H9 (cell line): ENCODE measurements around the gene OR13J1. TPM values are rescaled to one million over a fixed set of nuclear protein-coding genes. Genes with fewer than 3 reads are reported as not detected.

Source experiments
- DNase-seq: peaks from one replicate; pipeline ENCODE4 v3.0.0-alpha.2; 2017
- H2AFZ ChIP-seq: one replicate; pipeline ENCODE4 v1.6.1; 2013; ENCODE audit warnings: mild to moderate bottlenecking, low read length, control low read depth, moderate library complexity
- H2AK5ac ChIP-seq: 2 replicates; pipeline ENCODE4 v1.6.1; 2013; ENCODE audit warnings: low read length, control low read depth, mixed read lengths; ENCODE audit not compliant: insufficient read length
- H2BK120ac ChIP-seq: one replicate; pipeline ENCODE4 v1.6.1; 2013; ENCODE audit warnings: low read depth, mild to moderate bottlenecking, low read length, control low read depth, inconsistent platforms; ENCODE audit not compliant: poor library complexity, severe bottlenecking
- H2BK12ac ChIP-seq: 2 replicates; pipeline ENCODE4 v1.6.1; 2013; ENCODE audit warnings: low read length, control low read depth, mixed read lengths, low read depth; ENCODE audit not compliant: insufficient read length
- H2BK15ac ChIP-seq: 2 replicates; pipeline ENCODE4 v1.6.1; 2013; ENCODE audit warnings: low read depth, low read length, control low read depth
- H2BK20ac ChIP-seq: one replicate; pipeline ENCODE4 v1.6.1; 2013; ENCODE audit warnings: low read depth, mild to moderate bottlenecking, low read length, control low read depth, inconsistent platforms; ENCODE audit not compliant: poor library complexity, severe bottlenecking
- H2BK5ac ChIP-seq: 2 replicates; pipeline ENCODE4 v1.6.1; 2013; ENCODE audit warnings: low read length, control low read depth, mixed read lengths; ENCODE audit not compliant: insufficient read length
- H3K14ac ChIP-seq: 2 replicates; pipeline ENCODE4 v1.6.1; 2013; ENCODE audit warnings: low read length, control low read depth; ENCODE audit not compliant: insufficient read depth
- H3K18ac ChIP-seq: 2 replicates; pipeline ENCODE4 v1.6.1; 2013; ENCODE audit warnings: low read depth, mild to moderate bottlenecking, mixed read lengths, low read length, control low read depth; ENCODE audit not compliant: insufficient read length
- H3K23ac ChIP-seq: 2 replicates; pipeline ENCODE4 v1.6.1; 2013; ENCODE audit warnings: low read length, control low read depth, mixed read lengths, low read depth; ENCODE audit not compliant: insufficient read length
- H3K23me2 ChIP-seq: 2 replicates; pipeline ENCODE4 v1.6.1; 2013; ENCODE audit warnings: low read depth, mild to moderate bottlenecking, mixed read lengths, low read length, control low read depth; ENCODE audit not compliant: insufficient read length, poor library complexity, severe bottlenecking
- H3K27ac ChIP-seq: 2 replicates; pipeline ENCODE4 v1.5.1; 2013; ENCODE audit warnings: low read length, control low read depth, mixed read lengths, low read depth; ENCODE audit not compliant: insufficient read length
- H3K27me3 ChIP-seq: 2 replicates; pipeline ENCODE4 v1.6.1; 2013; ENCODE audit warnings: low read length, control low read depth, inconsistent platforms; ENCODE audit not compliant: insufficient read depth
- H3K4ac ChIP-seq: 2 replicates; pipeline ENCODE4 v1.6.1; 2013; ENCODE audit warnings: low read depth, mild to moderate bottlenecking, control low read depth, inconsistent platforms, low read length, moderate library complexity
- H3K4me1 ChIP-seq: 2 replicates; pipeline ENCODE4 v1.6.1; 2013; ENCODE audit warnings: low read length, control low read depth, inconsistent platforms; ENCODE audit not compliant: insufficient read depth
- H3K4me2 ChIP-seq: 2 replicates; pipeline ENCODE4 v1.6.1; 2013; ENCODE audit warnings: low read length, control low read depth, mixed read lengths; ENCODE audit not compliant: insufficient read length, insufficient read depth
- H3K56ac ChIP-seq: 2 replicates; pipeline ENCODE4 v1.6.1; 2013; ENCODE audit warnings: low read depth, mild to moderate bottlenecking, mixed read lengths, low read length, control low read depth; ENCODE audit not compliant: insufficient read length
- H3K79me1 ChIP-seq: 2 replicates; pipeline ENCODE4 v1.6.1; 2013; ENCODE audit warnings: low read depth, mild to moderate bottlenecking, moderate library complexity, low read length, control low read depth, inconsistent platforms; ENCODE audit not compliant: insufficient read depth, poor library complexity, severe bottlenecking
- H3K79me2 ChIP-seq: 2 replicates; pipeline ENCODE4 v1.6.1; 2013; ENCODE audit warnings: low read length, control low read depth, inconsistent platforms; ENCODE audit not compliant: insufficient read depth
- H3K9ac ChIP-seq: 2 replicates; pipeline ENCODE4 v1.6.1; 2013; ENCODE audit warnings: low read length, control low read depth, mixed read lengths; ENCODE audit not compliant: insufficient read length; ENCODE audit errors: extremely low read depth
- H3K9me3 ChIP-seq: one replicate; pipeline ENCODE4 v1.6.1; 2013; ENCODE audit warnings: low read depth, low read length, inconsistent platforms; ENCODE audit not compliant: control insufficient read depth
- H3T11ph ChIP-seq: one replicate; pipeline ENCODE4 v1.6.1; 2013; ENCODE audit warnings: mild to moderate bottlenecking, low read length, control low read depth, inconsistent platforms
- H4K20me1 ChIP-seq: one replicate; pipeline ENCODE4 v1.6.1; 2013; ENCODE audit not compliant: control insufficient read depth, insufficient read length, insufficient read depth
- H4K5ac ChIP-seq: 2 replicates; pipeline ENCODE4 v1.6.1; 2013; ENCODE audit warnings: low read depth, mild to moderate bottlenecking, mixed read lengths, low read length, control low read depth; ENCODE audit not compliant: insufficient read length
- H4K8ac ChIP-seq: replicated peaks from 2 replicates; pipeline ENCODE4 v1.6.1; 2013; ENCODE audit warnings: low read length, control low read depth, mixed read lengths, low read depth; ENCODE audit not compliant: insufficient read length
- H4K91ac ChIP-seq: 2 replicates; pipeline ENCODE4 v1.6.1; 2013; ENCODE audit warnings: low read depth, mild to moderate bottlenecking, moderate library complexity, mixed read lengths, low read length, control low read depth; ENCODE audit not compliant: insufficient read length
- H3K27ac Mint-ChIP-seq, 3 experiments: 2 replicates in 2 of 3; 3 replicates in 1 of 3; pipeline ENCODE4 v1.8.0; 2020 to 2021; ENCODE audit warnings: mixed read lengths in 3 of 3, mild to moderate bottlenecking in 1 of 3, moderate library complexity in 1 of 3
- H3K27me3 Mint-ChIP-seq: 2 replicates; pipeline ENCODE4 v1.8.0; 2021; ENCODE audit warnings: low read depth, mild to moderate bottlenecking, moderate library complexity, mixed read lengths
- H3K36me3 Mint-ChIP-seq, 3 experiments: 2 replicates in 2 of 3; 3 replicates in 1 of 3; pipeline ENCODE4 v1.8.0; 2020 to 2021; ENCODE audit warnings: low read depth in 3 of 3, mixed read lengths in 3 of 3; ENCODE audit not compliant: insufficient read depth in 1 of 3
- H3K4me1 Mint-ChIP-seq, 2 experiments: 2 replicates each; pipeline ENCODE4 v1.8.0; 2020; ENCODE audit warnings: mixed read lengths in 2 of 2
- H3K4me3 Mint-ChIP-seq, 2 experiments: 2 replicates in 1 of 2; 3 replicates in 1 of 2; pipeline ENCODE4 v1.8.0; 2020 to 2021; ENCODE audit warnings: mild to moderate bottlenecking in 2 of 2, mixed read lengths in 2 of 2, moderate library complexity in 1 of 2
- H3K9me3 Mint-ChIP-seq, 2 experiments: 2 replicates in 1 of 2; 3 replicates in 1 of 2; pipeline ENCODE4 v1.8.0; 2020; ENCODE audit warnings: mild to moderate bottlenecking in 2 of 2, mixed read lengths in 2 of 2, moderate library complexity in 1 of 2
- WGBS: extraction: QIAGEN DNeasy Blood & Tissue Kit; methylation state at CpG from one replicate; pipeline ENCODE4 v1.1.7; 2013; ENCODE audit warnings: missing lambda C conversion rate, low lambda C conversion rate, mixed read lengths; ENCODE audit not compliant: insufficient read length; ENCODE audit errors: extremely low coverage; 5-methylcytosine and 5-hydroxymethylcytosine counted together
- total RNA-seq: library from RNA; stranded (reverse); gene quantifications from 2 replicates; pipeline ENCODE4 v1.2.1, GENCODE V29; 2021
- TF ChIP-seq, protein P1 (sequence below): fragments of 200-600 bp; sonication (generic); conservative IDR thresholded peaks from 3 replicates; pipeline ENCODE4 v1.8.0; 2021; ENCODE audit warnings: antibody characterized with exemption, mild to moderate bottlenecking

OR13J1 gene
- total RNA-seq, 1 experiment from 2014 or later: not detected

- H3K14ac ChIP-seq: no peak overlapping the region
- H3K79me1 ChIP-seq: no peaks in the 10 kb centered on the region
- no peak overlapping the region for H3K27ac ChIP-seq
- H3K36me3 Mint-ChIP-seq: no peaks in the 10 kb centered on the region
- H3K4me2 ChIP-seq: no peak overlapping the region
- no peak overlapping the region for H3K4me3 Mint-ChIP-seq
- no peak overlapping the region for H4K8ac ChIP-seq
- H3K4me1 ChIP-seq: no peaks in the 10 kb centered on the region; the same call in 1 of the 2 replicates
- H3K9me3 Mint-ChIP-seq: peaks cover 0 to under 1% of the 10 kb centered on the region in 2 experiments; a peak in 1 of 5 replicates
- no peaks in the 10 kb centered on the region for H3K9me3 ChIP-seq
- H3K9ac ChIP-seq: no peak overlapping the region
- no CpG with 5 or more reads among the region's 3 CpGs for WGBS
- no peaks in the 10 kb centered on the region for H3K23me2 ChIP-seq
- H2AFZ ChIP-seq: no peak overlapping the region
- H3K56ac ChIP-seq: no peak overlapping the region
- no peak overlapping the region for H2BK15ac ChIP-seq
- H3K4me1 Mint-ChIP-seq: peaks cover 0 to 17% of the 10 kb centered on the region in 2 experiments; a peak in 2 of 4 replicates
- H3K23ac ChIP-seq: no peak overlapping the region
- no peak for DNase-seq
- H2BK5ac ChIP-seq: no peak overlapping the region
- no peaks in the 10 kb centered on the region for H3K79me2 ChIP-seq
- peaks cover 3% of the 10 kb centered on the region for H3K27me3 Mint-ChIP-seq
- no peak overlapping the region for H2BK12ac ChIP-seq
- H2AK5ac ChIP-seq: no peak overlapping the region
- no peak overlapping the region for H3T11ph ChIP-seq
- no peak overlapping the region for H2BK20ac ChIP-seq
- no peaks in the 10 kb centered on the region for H3K27me3 ChIP-seq
- H3K4ac ChIP-seq: no peak overlapping the region
- no peak overlapping the region for H3K27ac Mint-ChIP-seq
- no peak overlapping the region for H3K18ac ChIP-seq
- no peak overlapping the region for H4K91ac ChIP-seq
- TF ChIP-seq, protein P1, sequence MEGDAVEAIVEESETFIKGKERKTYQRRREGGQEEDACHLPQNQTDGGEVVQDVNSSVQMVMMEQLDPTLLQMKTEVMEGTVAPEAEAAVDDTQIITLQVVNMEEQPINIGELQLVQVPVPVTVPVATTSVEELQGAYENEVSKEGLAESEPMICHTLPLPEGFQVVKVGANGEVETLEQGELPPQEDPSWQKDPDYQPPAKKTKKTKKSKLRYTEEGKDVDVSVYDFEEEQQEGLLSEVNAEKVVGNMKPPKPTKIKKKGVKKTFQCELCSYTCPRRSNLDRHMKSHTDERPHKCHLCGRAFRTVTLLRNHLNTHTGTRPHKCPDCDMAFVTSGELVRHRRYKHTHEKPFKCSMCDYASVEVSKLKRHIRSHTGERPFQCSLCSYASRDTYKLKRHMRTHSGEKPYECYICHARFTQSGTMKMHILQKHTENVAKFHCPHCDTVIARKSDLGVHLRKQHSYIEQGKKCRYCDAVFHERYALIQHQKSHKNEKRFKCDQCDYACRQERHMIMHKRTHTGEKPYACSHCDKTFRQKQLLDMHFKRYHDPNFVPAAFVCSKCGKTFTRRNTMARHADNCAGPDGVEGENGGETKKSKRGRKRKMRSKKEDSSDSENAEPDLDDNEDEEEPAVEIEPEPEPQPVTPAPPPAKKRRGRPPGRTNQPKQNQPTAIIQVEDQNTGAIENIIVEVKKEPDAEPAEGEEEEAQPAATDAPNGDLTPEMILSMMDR: no peak
- H2BK120ac ChIP-seq: no peak overlapping the region
- no peaks in the 10 kb centered on the region for H4K20me1 ChIP-seq
- H4K5ac ChIP-seq: no peak overlapping the region
These were observed 12.8 kb upstream of the OR13J1 start for GRCh38 chr9:35882996-35883395.
